NCI-H2227 (cell line): ENCODE measurements around the gene SOX13.

Experiments
- DNase-seq: peaks from one replicate; lab custom pipeline; 2025; ENCODE audit not compliant: unreplicated experiment; lab: John Stamatoyannopoulos, UW

Gene SOX13

GRCh38 chr1:204150702-204151551 is 78.0 kb downstream of the SOX13 start:
- peak; percentile 48 for DNase-seq

- DNase-seq, result peak; percentile 86
Measured at GRCh38 chr1:204151552-204152309, 78.8 kb downstream of the SOX13 start, which contains the start of gene ETNK2. TSS of gene ETNK2 (minus strand) at chr1:204152044. CDS start at chr1:204151852, 192 bp downstream.

GRCh38 chr1:204152310-204153044 is 79.6 kb downstream of the SOX13 start:
- no peak for DNase-seq

- no peak for DNase-seq
Measured at GRCh38 chr1:204153667-204154066, 80.8 kb downstream of the SOX13 start.

GRCh38 chr1:204154568-204155255 is 81.8 kb downstream of the SOX13 start:
- DNase-seq, result no peak

GRCh38 chr1:204155881-204156280 is 83.0 kb downstream of the SOX13 start:
- no peak for DNase-seq

GRCh38 chr1:204157962-204158361 is 85.0 kb downstream of the SOX13 start:
- DNase-seq, result no peak

GRCh38 chr1:204161609-204162493 is 88.9 kb downstream of the SOX13 start:
- DNase-seq, result no peak

- peak; percentile 84 for DNase-seq
Measured at GRCh38 chr1:204162494-204163074, 89.7 kb downstream of the SOX13 start.

GRCh38 chr1:204166219-204166618 is 93.3 kb downstream of the SOX13 start, which contains the start of gene REN:
TSS of gene REN (minus strand) at chr1:204166337. CDS start at chr1:204166293, 44 bp downstream.
- DNase-seq, result no peak

GRCh38 chr1:204167730-204168129 is 94.8 kb downstream of the SOX13 start:
- no peak for DNase-seq

- no peak for DNase-seq
Measured at GRCh38 chr1:204169858-204170257, 96.9 kb downstream of the SOX13 start.

- no peak for DNase-seq
Measured at GRCh38 chr1:204170494-204171155, 97.7 kb downstream of the SOX13 start.

GRCh38 chr1:204171751-204172178 is 98.8 kb downstream of the SOX13 start:
- DNase-seq, result no peak

GRCh38 chr1:204172404-204173029 is 99.6 kb downstream of the SOX13 start:
- no peak for DNase-seq

- no peak for DNase-seq
Measured at GRCh38 chr1:204174958-204175357, 102.0 kb downstream of the SOX13 start.

- no peak for DNase-seq
Measured at GRCh38 chr1:204176049-204176448, 103.1 kb downstream of the SOX13 start.

- DNase-seq, result no peak
Measured at GRCh38 chr1:204177133-204177532, 104.2 kb downstream of the SOX13 start.
